K562 (cell line): ENCODE data around the gene BEST2. TPM values are rescaled to one million over a fixed set of nuclear protein-coding genes. Genes with fewer than 3 reads are reported as not detected.
A peak's percentile ranks its signal among the peaks of the same experiment; 100 is the strongest.

Experiments
- FOXK2 ChIP-seq, 2 experiments: fragments of 450-650 bp; IDR thresholded peaks in 1 of 2; conservative IDR thresholded peaks in 1 of 2; 2 replicates each; pipeline ENCODE4 v1.6.1; 2016; ENCODE audit warnings: low read depth in 2 of 2, mild to moderate bottlenecking in 1 of 2
- MXI1 ChIP-seq: IDR thresholded peaks from 2 replicates; pipeline ENCODE4 v1.6.1; 2011; ENCODE audit warnings: low read depth, mild to moderate bottlenecking, improper control_type of control experiment, low read length
- TBP ChIP-seq: optimal IDR thresholded peaks from 2 replicates; pipeline ENCODE3; 2011; ENCODE audit warnings: low read depth, low read length, improper control_type of control experiment
- ZNF282 ChIP-seq: sonication (generic); formaldehyde crosslinking; IDR thresholded peaks from 2 replicates; pipeline ENCODE4 v1.8.1; 2023; ENCODE audit warnings: missing genetic modification reagents
- ZNF589 ChIP-seq: fragments of 200-800 bp; sonication (Bioruptor generic); IDR thresholded peaks from 2 replicates; pipeline ENCODE4 v1.6.1; 2016; ENCODE audit warnings: low read depth, missing genetic modification characterization, missing compliant biosample characterization
- polyA plus RNA-seq, 8 experiments: library from polyadenylated mRNA; depleted of rRNA in 4 of 8; stranded (reverse) in 5 of 8; unstranded in 3 of 8; fragments of >200 nt; fragmentation: Nextera tagmentation in 2 of 8; fragmentation: Illumina TruSeq in 1 of 8; extraction: Ambion mirVana in 2 of 8; extraction: Trizol in 1 of 8; gene quantifications; 2 replicates each; pipeline versions ENCODE4 v1.2.1 to v1.2.3, GENCODE V29; 2011 to 2014; ENCODE audit warnings: inconsistent platforms in 1 of 8, missing spikeins in 1 of 8
- total RNA-seq, 7 experiments: library from RNA; depleted of rRNA in 6 of 7; stranded (reverse); fragments of >200 nt in 6 of 7; fragmentation: Illumina TruSeq in 2 of 7; extraction: Trizol in 2 of 7; gene quantifications; 2 replicates each; pipeline versions ENCODE4 v1.2.1 to v1.2.3, GENCODE V29; 2011 to 2021; ENCODE audit warnings: low replicate concordance in 1 of 7
- TF ChIP-seq, protein P1 (sequence below), 2 experiments: fragments of 450-650 bp in 1 of 2; sonication (generic) in 1 of 2; formaldehyde crosslinking in 1 of 2; IDR thresholded peaks; 2 replicates each; pipeline versions ENCODE4 v1.7.1 to v1.9.0; 2016 to 2022; ENCODE audit warnings: inconsistent platforms in 1 of 2, mild to moderate bottlenecking in 1 of 2, missing genetic modification reagents in 1 of 2
- TF ChIP-seq, protein P2 (sequence below): sonication (generic); formaldehyde crosslinking; IDR thresholded peaks from 2 replicates; pipeline ENCODE4 v1.8.0; 2022; ENCODE audit warnings: mild to moderate bottlenecking, low read depth, missing genetic modification reagents
- TF ChIP-seq, protein P3 (sequence below): fragments of 200-800 bp; sonication (Bioruptor generic); IDR thresholded peaks from 2 replicates; pipeline ENCODE4 v1.6.1; 2017; ENCODE audit warnings: missing genetic modification characterization, missing compliant biosample characterization
- TF ChIP-seq, protein P4 (sequence below): sonication (generic); formaldehyde crosslinking; IDR thresholded peaks from 2 replicates; pipeline ENCODE4 v1.8.0; 2022; ENCODE audit warnings: mild to moderate bottlenecking, missing genetic modification reagents

BEST2 gene
- total and polyA plus RNA-seq, 9 of the 15 experiments (the other 6 are each of a cell fraction or from before 2014, with no cell fraction given) = not detected

DNA sequence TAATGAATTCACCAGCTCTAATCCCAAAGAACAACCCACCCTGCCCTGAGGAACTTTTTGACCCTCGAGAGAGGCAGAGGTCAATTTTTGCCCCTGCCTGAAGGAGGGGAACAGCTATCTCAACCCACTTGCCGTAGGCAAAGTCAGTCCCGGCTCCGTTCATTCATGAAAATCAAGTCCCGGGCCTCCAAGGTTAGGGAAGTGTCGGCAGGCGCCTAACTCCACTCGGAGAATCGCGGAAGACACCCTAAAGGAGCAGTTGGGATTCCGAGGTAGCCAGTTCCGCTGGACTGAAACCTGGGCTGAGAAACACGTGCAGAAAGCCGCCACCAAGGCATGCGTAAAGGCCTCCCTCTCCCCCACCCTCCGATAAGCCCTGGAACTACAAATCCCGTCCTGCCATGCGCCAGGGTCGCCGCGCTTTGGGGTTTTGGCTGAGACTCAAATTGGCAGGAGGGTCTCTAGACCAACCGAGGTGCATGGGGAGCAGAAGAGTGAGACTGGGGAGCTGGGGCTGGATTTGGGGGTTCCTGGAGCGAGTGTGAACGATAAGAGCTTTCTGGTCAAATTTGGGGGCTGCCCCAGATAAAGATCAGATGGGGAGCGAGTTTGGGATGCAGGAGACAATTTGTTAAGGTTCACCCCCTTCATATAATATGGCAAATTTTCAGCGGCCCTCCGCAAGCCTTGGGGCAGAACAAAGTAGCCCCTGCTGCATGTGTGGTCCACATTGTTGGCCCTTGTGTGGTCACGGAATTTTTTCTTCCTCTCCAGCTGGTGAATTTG lies 27.8 kb upstream of the BEST2 start, which contains the start of gene TNPO2 (continued):
- TF ChIP-seq, protein P1, sequence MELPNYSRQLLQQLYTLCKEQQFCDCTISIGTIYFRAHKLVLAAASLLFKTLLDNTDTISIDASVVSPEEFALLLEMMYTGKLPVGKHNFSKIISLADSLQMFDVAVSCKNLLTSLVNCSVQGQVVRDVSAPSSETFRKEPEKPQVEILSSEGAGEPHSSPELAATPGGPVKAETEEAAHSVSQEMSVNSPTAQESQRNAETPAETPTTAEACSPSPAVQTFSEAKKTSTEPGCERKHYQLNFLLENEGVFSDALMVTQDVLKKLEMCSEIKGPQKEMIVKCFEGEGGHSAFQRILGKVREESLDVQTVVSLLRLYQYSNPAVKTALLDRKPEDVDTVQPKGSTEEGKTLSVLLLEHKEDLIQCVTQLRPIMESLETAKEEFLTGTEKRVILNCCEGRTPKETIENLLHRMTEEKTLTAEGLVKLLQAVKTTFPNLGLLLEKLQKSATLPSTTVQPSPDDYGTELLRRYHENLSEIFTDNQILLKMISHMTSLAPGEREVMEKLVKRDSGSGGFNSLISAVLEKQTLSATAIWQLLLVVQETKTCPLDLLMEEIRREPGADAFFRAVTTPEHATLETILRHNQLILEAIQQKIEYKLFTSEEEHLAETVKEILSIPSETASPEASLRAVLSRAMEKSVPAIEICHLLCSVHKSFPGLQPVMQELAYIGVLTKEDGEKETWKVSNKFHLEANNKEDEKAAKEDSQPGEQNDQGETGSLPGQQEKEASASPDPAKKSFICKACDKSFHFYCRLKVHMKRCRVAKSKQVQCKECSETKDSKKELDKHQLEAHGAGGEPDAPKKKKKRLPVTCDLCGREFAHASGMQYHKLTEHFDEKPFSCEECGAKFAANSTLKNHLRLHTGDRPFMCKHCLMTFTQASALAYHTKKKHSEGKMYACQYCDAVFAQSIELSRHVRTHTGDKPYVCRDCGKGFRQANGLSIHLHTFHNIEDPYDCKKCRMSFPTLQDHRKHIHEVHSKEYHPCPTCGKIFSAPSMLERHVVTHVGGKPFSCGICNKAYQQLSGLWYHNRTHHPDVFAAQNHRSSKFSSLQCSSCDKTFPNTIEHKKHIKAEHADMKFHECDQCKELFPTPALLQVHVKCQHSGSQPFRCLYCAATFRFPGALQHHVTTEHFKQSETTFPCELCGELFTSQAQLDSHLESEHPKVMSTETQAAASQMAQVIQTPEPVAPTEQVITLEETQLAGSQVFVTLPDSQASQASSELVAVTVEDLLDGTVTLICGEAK (IDR thresholded peaks at IDR 0.05) = 0 out of 2 replicates have a peak, but pooled peaks have one; percentile 10
- TF ChIP-seq, protein P1 (CRISPR knock-in tag; IDR thresholded peaks at IDR 0.05) = no peak
- TF ChIP-seq TBP = peak; percentile 76
- TF ChIP-seq, protein P2, sequence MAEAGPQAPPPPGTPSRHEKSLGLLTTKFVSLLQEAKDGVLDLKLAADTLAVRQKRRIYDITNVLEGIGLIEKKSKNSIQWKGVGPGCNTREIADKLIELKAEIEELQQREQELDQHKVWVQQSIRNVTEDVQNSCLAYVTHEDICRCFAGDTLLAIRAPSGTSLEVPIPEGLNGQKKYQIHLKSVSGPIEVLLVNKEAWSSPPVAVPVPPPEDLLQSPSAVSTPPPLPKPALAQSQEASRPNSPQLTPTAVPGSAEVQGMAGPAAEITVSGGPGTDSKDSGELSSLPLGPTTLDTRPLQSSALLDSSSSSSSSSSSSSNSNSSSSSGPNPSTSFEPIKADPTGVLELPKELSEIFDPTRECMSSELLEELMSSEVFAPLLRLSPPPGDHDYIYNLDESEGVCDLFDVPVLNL (CRISPR knock-in tag) = peak; percentile 30; the same call in 1 of the 2 replicates
- TF ChIP-seq ZNF589 (CRISPR knock-in tag) = no peak
- TF ChIP-seq MXI1 = peak; percentile 98
- TF ChIP-seq, protein P3, sequence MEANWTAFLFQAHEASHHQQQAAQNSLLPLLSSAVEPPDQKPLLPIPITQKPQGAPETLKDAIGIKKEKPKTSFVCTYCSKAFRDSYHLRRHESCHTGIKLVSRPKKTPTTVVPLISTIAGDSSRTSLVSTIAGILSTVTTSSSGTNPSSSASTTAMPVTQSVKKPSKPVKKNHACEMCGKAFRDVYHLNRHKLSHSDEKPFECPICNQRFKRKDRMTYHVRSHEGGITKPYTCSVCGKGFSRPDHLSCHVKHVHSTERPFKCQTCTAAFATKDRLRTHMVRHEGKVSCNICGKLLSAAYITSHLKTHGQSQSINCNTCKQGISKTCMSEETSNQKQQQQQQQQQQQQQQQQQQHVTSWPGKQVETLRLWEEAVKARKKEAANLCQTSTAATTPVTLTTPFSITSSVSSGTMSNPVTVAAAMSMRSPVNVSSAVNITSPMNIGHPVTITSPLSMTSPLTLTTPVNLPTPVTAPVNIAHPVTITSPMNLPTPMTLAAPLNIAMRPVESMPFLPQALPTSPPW (CRISPR knock-in tag) = peak; percentile 66
- no peak for TF ChIP-seq ZNF282 (CRISPR knock-in tag)
- TF ChIP-seq FOXK2 (conservative IDR thresholded peaks at IDR 0.05 in 1 of 2, IDR thresholded peaks at IDR 0.05 in 1 of 2; ENCODE audit: low read depth in 2 of 2) = peak; percentile 28 to 38; a peak in 2 of 4 replicates
- TF ChIP-seq, protein P4, sequence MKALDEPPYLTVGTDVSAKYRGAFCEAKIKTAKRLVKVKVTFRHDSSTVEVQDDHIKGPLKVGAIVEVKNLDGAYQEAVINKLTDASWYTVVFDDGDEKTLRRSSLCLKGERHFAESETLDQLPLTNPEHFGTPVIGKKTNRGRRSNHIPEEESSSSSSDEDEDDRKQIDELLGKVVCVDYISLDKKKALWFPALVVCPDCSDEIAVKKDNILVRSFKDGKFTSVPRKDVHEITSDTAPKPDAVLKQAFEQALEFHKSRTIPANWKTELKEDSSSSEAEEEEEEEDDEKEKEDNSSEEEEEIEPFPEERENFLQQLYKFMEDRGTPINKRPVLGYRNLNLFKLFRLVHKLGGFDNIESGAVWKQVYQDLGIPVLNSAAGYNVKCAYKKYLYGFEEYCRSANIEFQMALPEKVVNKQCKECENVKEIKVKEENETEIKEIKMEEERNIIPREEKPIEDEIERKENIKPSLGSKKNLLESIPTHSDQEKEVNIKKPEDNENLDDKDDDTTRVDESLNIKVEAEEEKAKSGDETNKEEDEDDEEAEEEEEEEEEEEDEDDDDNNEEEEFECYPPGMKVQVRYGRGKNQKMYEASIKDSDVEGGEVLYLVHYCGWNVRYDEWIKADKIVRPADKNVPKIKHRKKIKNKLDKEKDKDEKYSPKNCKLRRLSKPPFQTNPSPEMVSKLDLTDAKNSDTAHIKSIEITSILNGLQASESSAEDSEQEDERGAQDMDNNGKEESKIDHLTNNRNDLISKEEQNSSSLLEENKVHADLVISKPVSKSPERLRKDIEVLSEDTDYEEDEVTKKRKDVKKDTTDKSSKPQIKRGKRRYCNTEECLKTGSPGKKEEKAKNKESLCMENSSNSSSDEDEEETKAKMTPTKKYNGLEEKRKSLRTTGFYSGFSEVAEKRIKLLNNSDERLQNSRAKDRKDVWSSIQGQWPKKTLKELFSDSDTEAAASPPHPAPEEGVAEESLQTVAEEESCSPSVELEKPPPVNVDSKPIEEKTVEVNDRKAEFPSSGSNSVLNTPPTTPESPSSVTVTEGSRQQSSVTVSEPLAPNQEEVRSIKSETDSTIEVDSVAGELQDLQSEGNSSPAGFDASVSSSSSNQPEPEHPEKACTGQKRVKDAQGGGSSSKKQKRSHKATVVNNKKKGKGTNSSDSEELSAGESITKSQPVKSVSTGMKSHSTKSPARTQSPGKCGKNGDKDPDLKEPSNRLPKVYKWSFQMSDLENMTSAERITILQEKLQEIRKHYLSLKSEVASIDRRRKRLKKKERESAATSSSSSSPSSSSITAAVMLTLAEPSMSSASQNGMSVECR (CRISPR knock-in tag) = peak; percentile 88
